Dendritic cell treated with granulocyte-macrophage colony-stimulating factor and Interleukin-4, amounts not matched to agents 40 ng/mL and 50 ng/mL, for 4 days (primary cell): ENCODE results near the gene WDR36.

Experiments
- H3K27ac Mint-ChIP-seq: one replicate; pipeline ENCODE4 v1.8.0; 2022; ENCODE audit warnings: mild to moderate bottlenecking, mixed read lengths
- H3K27me3 Mint-ChIP-seq: one replicate; pipeline ENCODE4 v1.8.0; 2022; ENCODE audit warnings: mild to moderate bottlenecking, mixed read lengths
- H3K36me3 Mint-ChIP-seq: one replicate; pipeline ENCODE4 v1.8.0; 2022; ENCODE audit warnings: low read depth, mixed read lengths
- H3K4me1 Mint-ChIP-seq: one replicate; pipeline ENCODE4 v1.8.0; 2022; ENCODE audit warnings: low read depth, mixed read lengths
- H3K4me3 Mint-ChIP-seq: one replicate; pipeline ENCODE4 v1.8.0; 2022; ENCODE audit warnings: mild to moderate bottlenecking, moderate library complexity, mixed read lengths
- H3K9me3 Mint-ChIP-seq: one replicate; pipeline ENCODE4 v1.8.0; 2022; ENCODE audit warnings: mixed read lengths
- intact Hi-C: fragments of 100-400 bp; cut with micrococcal nuclease; formaldehyde crosslinking; loops from one replicate; pipeline ENCODE4 v1.15.0; 2022

WDR36 gene

DNA sequence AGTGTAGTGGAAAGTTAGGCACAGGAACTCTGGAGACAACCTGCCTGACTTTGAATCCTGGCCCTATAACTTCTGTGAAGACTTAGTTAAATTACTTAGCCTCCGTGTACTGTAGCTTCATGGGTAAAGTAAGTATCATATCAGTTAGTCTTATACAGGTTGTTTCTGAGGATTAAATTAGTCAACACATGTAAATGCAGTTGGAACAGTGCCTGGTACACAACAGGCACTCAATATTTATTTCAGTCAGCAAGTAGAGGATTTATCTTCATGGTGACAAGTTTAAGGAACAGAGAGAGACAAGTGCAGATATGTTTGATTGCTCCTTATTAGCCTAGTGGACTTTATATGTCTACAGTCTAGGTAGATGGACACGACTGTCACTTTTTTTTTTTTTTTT is 17.9 kb upstream of the WDR36 start:
- H3K27ac Mint-ChIP-seq: no peak overlapping the region
- H3K27me3 Mint-ChIP-seq: peaks cover 51% of the 10 kb centered on the region
- H3K36me3 Mint-ChIP-seq: peaks cover 7% of the 10 kb centered on the region
- H3K4me1 Mint-ChIP-seq: peaks cover 51% of the 10 kb centered on the region
- H3K9me3 Mint-ChIP-seq: no peaks in the 10 kb centered on the region
- H3K4me3 Mint-ChIP-seq: peak overlapping the region; percentile 9
- intact Hi-C loops: no loop called here

DNA sequence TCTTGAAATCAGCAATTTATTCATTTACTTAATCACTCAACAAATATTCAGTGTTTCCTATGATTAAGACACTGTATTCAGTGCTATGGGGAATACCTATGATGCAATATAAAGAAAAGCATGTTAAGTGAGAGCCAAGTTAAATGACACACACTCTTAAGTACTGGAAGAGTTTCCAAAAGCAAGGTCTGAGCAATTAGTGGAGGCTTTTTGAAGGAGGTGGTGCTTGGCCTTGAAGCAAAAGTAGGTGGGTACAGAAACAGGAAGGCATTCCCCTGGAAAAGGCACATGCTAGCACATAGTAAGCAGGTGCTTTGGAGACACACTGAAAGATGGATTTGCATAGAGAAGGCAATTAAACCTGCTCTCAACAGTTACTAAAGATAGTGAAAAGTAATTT is 16.6 kb upstream of the WDR36 start:
- H3K4me1 Mint-ChIP-seq: peaks cover 44% of the 10 kb centered on the region

DNA sequence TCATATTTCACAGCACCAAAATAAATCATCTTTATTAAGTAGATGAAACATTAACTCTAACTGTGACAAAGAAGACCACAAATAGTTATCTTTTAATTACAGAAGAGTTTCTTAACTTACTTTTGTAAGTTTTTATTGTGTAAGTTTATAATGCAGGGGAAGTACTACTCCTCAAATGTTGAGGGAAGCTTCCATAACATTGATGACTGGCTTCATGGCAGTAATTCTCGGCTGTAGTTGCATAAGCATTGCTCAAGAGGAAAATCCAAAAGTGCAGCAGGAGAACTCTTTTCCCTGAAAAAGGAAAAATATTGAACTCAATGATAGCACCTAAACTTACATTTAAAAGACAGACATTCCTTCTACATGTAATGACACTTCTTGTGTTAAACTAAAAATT is 16.1 kb upstream of the WDR36 start:
- H3K4me1 Mint-ChIP-seq: peaks cover 38% of the 10 kb centered on the region
- H3K36me3 Mint-ChIP-seq: peaks cover 7% of the 10 kb centered on the region
- H3K4me3 Mint-ChIP-seq: no peak overlapping the region
- H3K27me3 Mint-ChIP-seq: peaks cover 32% of the 10 kb centered on the region
- intact Hi-C loops: no loop called here
- H3K9me3 Mint-ChIP-seq: no peaks in the 10 kb centered on the region
- H3K27ac Mint-ChIP-seq: no peak overlapping the region

More for the DNA sequence above, 16.6 kb upstream of the WDR36 start:
- H3K4me3 Mint-ChIP-seq: no peak overlapping the region
- intact Hi-C loops: no loop called here
- H3K27me3 Mint-ChIP-seq: peaks cover 38% of the 10 kb centered on the region
- H3K36me3 Mint-ChIP-seq: peaks cover 7% of the 10 kb centered on the region
- no peak overlapping the region for H3K27ac Mint-ChIP-seq
- H3K9me3 Mint-ChIP-seq: no peaks in the 10 kb centered on the region

DNA sequence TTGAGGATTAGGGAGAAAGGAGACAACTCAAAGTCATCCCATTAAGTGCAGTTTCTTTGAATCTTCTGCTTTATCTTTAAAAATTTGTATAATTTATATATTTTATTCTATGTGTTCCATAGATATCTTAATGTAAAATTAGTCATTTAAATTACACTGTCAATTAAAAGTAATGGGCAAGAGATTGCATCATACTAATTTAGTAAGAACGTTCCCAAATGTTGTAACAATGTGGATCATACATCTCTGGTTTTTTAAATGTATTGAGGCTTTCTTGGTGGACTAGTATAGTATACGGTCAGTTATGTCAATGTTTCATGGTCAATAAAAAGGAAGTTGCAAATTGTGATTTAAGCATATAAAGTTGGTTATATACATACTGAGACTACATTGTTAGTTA is 14.5 kb upstream of the WDR36 start:
- intact Hi-C loops: no loop called here
- Mint-ChIP-seq H3K4me3 (no peak overlapping the region), H3K36me3 (peaks cover 7% of the 10 kb centered on the region), H3K9me3 (no peaks in the 10 kb centered on the region), H3K27ac (no peak overlapping the region), H3K27me3 (peaks cover 16% of the 10 kb centered on the region), H3K4me1 (peaks cover 36% of the 10 kb centered on the region)

DNA sequence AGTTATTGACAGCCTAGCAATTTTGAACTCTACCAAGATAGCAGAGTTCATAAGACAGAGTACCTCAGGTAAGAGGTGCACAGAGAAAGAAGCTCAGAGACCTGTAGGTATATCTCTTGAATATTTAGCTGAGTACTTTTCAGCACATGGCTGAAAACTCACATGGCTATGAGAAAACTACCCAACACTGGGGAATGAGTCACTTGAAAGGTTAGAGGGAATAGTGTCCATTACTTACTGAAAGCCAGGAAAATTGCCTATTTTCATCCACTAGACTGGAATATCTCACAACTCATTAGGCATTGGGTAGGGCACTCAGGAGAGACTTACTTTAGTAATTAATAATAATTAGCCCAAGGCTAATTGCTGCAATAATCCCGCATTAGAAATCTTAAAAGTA is 12.3 kb upstream of the WDR36 start:
- Mint-ChIP-seq H3K4me3 (no peak overlapping the region), H3K27me3 (peaks cover 1% of the 10 kb centered on the region)
- intact Hi-C loops: no loop called here

DNA sequence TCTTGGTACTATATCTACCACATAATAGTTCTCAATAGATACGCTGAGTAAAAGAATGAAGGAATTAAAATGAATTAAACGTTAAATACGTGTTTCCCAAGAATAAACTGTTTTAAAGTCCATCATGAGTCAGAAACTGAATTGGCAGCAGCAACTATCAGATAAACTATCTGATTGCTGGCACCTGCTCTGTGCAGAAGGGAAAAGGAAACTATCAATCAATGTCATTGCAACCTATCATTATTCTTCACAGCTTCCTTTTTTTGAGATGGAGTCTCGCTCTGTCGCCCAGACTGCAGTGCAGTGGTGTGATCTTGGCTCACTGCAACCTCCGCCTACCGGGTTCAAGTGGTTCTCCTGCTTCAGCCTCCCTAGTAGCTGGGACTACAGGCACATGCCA is 8.8 kb upstream of the WDR36 start:
- no peak overlapping the region for H3K4me3 Mint-ChIP-seq
- no peak overlapping the region for H3K27ac Mint-ChIP-seq
- intact Hi-C loops: no loop called here
- H3K27me3 Mint-ChIP-seq: peaks cover 1% of the 10 kb centered on the region
- no peaks in the 10 kb centered on the region for H3K36me3 Mint-ChIP-seq
- H3K9me3 Mint-ChIP-seq: no peaks in the 10 kb centered on the region
- peaks cover 5% of the 10 kb centered on the region for H3K4me1 Mint-ChIP-seq

More for the DNA sequence above, 12.3 kb upstream of the WDR36 start:
- Mint-ChIP-seq H3K4me1 (peaks cover 19% of the 10 kb centered on the region), H3K27ac (no peak overlapping the region), H3K9me3 (no peaks in the 10 kb centered on the region), H3K36me3 (no peaks in the 10 kb centered on the region)

DNA sequence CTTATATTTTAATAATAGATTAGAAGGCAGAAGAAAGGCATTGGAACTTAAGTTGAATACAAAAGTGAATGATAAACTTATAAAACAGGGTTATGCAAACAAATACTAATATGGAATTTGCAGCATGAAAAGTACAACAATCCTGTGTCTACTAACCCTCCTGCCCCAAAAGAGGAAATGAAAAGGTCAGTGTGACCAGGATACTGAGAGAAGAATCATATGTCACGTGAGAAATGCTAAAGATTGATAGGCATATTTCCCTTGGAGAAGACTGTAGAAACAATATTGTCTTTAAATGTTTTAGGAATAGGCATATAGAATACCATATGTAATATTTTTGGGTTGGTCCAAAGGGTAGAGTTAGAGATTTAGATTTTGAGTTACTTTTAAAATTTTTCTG is 3.8 kb downstream of the WDR36 start:
- peaks cover 43% of the 10 kb centered on the region for H3K4me1 Mint-ChIP-seq
- no peak overlapping the region for H3K4me3 Mint-ChIP-seq
- peak overlapping the region; percentile 52 for H3K27ac Mint-ChIP-seq
- intact Hi-C loops: no loop called here
- H3K27me3 Mint-ChIP-seq: no peaks in the 10 kb centered on the region
- H3K9me3 Mint-ChIP-seq: no peaks in the 10 kb centered on the region
- H3K36me3 Mint-ChIP-seq: peaks cover 30% of the 10 kb centered on the region

DNA sequence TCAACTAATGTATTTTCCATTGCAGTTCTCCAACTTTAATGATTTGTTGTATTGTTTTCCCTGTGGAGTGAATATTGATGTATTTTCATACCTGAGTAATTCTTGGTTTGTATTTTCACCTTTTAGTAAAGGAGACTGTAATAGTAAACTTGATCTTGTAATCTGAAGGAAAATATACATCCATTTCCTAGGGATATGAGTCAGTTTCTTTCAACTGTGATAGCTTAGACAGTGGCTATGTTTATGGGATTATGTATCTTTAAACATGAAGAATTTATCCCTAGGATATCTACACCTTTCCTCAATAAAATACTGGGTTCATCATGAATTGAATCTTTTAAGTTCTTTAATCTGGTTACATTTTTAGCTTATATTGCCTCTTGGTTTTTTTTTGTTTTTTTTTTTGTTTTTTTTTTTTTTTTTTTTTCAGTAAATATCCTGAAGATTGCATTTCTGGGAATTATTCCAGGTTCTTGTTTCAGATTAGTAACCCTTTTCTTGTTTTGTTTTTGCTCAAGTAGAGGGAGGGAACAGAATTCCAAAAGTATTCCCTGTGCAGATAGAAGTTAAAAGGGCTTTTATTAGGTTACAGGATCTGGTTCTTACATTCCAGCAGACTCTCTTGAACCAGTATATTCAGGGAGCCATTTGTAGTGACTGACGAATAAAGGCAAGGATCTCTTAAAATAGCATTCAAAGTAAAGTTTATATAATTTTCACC is 7.1 kb downstream of the WDR36 start:
- H3K4me3 Mint-ChIP-seq: no peak overlapping the region
- no peaks in the 10 kb centered on the region for H3K27me3 Mint-ChIP-seq
- intact Hi-C loops: no loop called here
- no peaks in the 10 kb centered on the region for H3K9me3 Mint-ChIP-seq
- H3K27ac Mint-ChIP-seq: no peak overlapping the region
- peaks cover 43% of the 10 kb centered on the region for H3K36me3 Mint-ChIP-seq
- peaks cover 25% of the 10 kb centered on the region for H3K4me1 Mint-ChIP-seq

DNA sequence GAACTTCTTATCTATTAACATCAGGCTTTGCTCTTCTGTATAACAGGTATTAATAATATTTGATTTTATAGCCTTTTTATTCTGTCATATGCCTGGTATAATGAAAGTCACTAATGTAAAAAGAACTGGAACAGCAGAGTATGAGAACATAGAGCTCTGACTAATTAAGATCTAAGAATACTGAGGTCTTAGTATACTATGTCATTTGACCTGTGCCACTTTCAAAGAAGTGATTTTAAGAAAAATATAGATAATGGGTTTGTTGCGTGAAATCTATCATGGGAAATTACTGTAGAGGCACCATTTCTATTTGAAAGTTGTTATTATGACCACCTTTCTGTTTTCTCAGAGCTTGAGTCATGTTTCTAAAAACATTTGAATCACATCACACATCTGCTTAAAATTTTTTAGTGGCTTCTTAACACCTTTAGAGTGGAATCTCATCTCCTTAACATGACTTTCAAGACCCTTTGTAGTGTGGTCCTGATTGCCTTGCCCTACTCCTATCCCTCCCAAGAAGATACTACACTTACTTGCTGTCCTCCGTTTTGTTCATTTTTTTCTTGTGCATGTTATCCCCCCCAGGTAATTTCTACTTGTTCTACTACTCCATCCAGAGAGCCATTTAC is 14.3 kb downstream of the WDR36 start:
- Mint-ChIP-seq H3K27ac (no peak overlapping the region), H3K27me3 (no peaks in the 10 kb centered on the region), H3K4me3 (no peak overlapping the region), H3K36me3 (peaks cover 74% of the 10 kb centered on the region), H3K9me3 (no peaks in the 10 kb centered on the region), H3K4me1 (peaks cover 12% of the 10 kb centered on the region)
- intact Hi-C loops: no loop called here

DNA sequence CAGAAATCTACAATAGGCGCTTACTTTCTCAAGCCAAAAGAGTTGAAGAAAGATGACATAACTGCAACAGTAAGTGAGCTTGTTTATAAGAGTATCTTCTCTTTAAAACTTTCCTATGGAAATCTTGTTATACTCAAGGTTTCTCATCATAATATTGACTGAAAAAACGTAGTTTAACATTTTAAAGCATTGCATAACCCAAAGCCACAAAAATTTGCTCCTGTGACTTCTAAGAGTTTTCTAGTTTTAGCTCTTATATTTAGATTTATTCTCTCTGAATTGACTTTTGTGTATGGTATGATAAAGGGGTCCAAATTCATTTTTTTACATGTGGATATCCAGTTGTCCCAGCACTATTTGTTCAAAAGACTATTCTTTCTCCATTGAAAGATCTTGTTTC is 15.2 kb downstream of the WDR36 start:
- no peak overlapping the region for H3K4me3 Mint-ChIP-seq
- H3K36me3 Mint-ChIP-seq: peaks cover 74% of the 10 kb centered on the region
- H3K4me1 Mint-ChIP-seq: peaks cover 18% of the 10 kb centered on the region
- peak overlapping the region; percentile 9 for H3K27ac Mint-ChIP-seq
- H3K9me3 Mint-ChIP-seq: no peaks in the 10 kb centered on the region
- intact Hi-C loops: no loop called here
- no peaks in the 10 kb centered on the region for H3K27me3 Mint-ChIP-seq

DNA sequence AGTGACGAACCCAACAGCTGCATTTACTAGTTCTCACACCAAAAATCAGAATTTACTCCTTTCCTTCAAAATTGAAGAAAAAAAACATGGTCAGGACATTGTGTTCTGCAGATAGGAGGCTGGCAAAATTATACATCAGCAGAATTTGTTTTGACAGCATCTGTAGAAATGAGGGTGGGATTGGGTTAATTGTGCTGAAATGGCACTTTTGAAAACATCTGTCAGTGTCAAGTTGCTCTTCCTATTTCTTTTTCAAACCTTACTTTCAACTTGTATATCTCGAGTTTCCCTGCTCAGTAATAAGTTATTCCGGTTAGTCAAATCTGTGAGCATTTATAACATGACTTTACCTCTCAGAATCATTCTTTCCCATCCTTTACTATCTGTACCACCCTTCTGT is 19.8 kb downstream of the WDR36 start:
- Mint-ChIP-seq H3K9me3 (no peaks in the 10 kb centered on the region), H3K4me3 (no peak overlapping the region), H3K27me3 (no peaks in the 10 kb centered on the region), H3K27ac (no peak overlapping the region), H3K4me1 (peaks cover 26% of the 10 kb centered on the region), H3K36me3 (peaks cover 55% of the 10 kb centered on the region)
- intact Hi-C loops: no loop called here

DNA sequence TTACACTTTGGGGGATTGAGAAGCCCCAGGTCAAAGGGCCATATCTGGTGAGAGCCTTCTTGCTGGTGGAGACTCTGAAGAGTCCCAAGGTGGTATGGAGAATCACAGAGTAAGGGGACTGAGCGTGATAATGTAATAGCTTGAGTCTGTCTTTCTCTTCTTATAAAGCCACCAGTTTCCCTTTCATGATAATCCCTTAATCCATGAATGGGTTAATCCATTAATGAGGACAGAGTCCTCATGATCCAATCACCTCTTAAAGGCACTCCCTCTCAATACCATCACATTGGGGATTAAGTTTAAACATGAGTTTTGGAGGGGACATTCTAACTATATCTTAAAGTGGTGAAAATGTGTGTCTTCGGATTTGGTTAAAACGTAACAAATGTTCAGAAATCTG is 21.5 kb downstream of the WDR36 start:
- Mint-ChIP-seq H3K27ac (peak overlapping the region; percentile 50), H3K36me3 (peaks cover 55% of the 10 kb centered on the region), H3K4me1 (peaks cover 31% of the 10 kb centered on the region), H3K4me3 (no peak overlapping the region), H3K9me3 (no peaks in the 10 kb centered on the region), H3K27me3 (no peaks in the 10 kb centered on the region)
- intact Hi-C loops: loop anchor here (2.0 kb wide), 1 partner anchor 21 kb away; the partner anchor contains the start of gene WDR36

DNA sequence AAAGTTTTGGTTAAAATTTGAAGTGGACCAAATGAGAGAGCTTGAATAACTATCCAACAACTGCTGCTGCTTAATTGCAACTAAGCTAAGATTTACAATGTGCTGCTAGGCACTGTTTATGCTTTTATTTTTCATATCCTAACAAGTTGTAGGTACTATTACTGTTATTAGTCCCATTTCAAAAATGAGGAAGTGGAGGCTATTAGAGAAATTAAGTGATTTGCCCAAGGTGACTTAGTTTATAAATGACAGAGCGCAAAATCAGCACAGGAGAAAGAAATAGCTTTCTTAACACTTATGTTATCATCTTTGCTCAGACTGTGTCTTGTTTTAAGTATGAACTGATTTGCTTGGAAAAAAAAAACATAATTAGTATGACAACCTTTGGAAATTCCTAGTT is 23.1 kb downstream of the WDR36 start:
- H3K4me3 Mint-ChIP-seq: no peak overlapping the region
- peaks cover 31% of the 10 kb centered on the region for H3K4me1 Mint-ChIP-seq
- peaks cover 63% of the 10 kb centered on the region for H3K36me3 Mint-ChIP-seq
- intact Hi-C loops: loop anchor here (2.0 kb wide), 1 partner anchor 22 kb away; the partner anchor contains the start of gene WDR36
- no peaks in the 10 kb centered on the region for H3K27me3 Mint-ChIP-seq
- H3K27ac Mint-ChIP-seq: peak overlapping the region; percentile 57
- H3K9me3 Mint-ChIP-seq: no peaks in the 10 kb centered on the region

DNA sequence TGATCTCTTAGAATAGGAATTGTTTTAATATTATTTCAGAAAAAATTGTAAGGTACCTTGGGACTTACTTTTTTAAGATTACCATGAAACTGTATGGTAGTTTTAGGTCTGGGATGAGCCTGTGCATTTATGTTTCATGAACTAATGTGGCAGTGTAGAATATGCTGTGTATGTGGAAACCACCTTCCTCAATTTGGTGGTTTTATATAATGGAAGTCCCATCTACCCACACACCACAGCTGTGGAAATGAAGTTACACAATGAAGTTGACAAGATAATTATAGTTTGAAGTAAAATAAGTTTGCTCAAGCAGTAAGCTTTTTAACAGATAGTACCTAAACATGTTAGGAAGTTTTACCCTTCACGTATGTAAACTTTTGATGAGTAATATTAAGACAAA is 24.4 kb downstream of the WDR36 start:
- Mint-ChIP-seq H3K4me3 (no peak overlapping the region), H3K27ac (peak overlapping the region; percentile 62), H3K27me3 (no peaks in the 10 kb centered on the region), H3K9me3 (no peaks in the 10 kb centered on the region), H3K36me3 (peaks cover 64% of the 10 kb centered on the region), H3K4me1 (peaks cover 31% of the 10 kb centered on the region)
- intact Hi-C loops: no loop called here
